Naive thymus-derived CD4-positive, alpha-beta T cell (primary cell): ENCODE measurements around the gene CDX2. TPM values are rescaled to one million over a fixed set of nuclear protein-coding genes. Genes with fewer than 3 reads are reported as not detected.

ENCODE experiments used
- ATAC-seq: fragments of 150-1000 bp; cut with Tn5 transposase; 2 replicates; pipeline ENCODE4 v1.10.0; 2021; ENCODE audit warnings: mild to moderate bottlenecking, moderate library complexity
- CTCF ChIA-PET: fragments of 350-600 bp; sonication (Branson Sonifier 250); formaldehyde crosslinking; loops from one replicate; lab custom pipeline; 2021; ENCODE audit warnings: antibody characterized with exemption; lab: Charles Lee
- POLR2A ChIA-PET: fragments of 350-600 bp; sonication (Branson Sonifier 250); formaldehyde crosslinking; loops from one replicate; lab custom pipeline; 2021; ENCODE audit warnings: antibody characterized with exemption, inconsistent platforms; lab: Charles Lee
- DNase-seq, 9 donors: peaks; one replicate each; pipeline versions ENCODE4 v3.0.0 to v3.0.0-alpha.2; 2020 to 2022; ENCODE audit warnings: mixed read lengths in 1 of 9
- H3K27ac ChIP-seq: one replicate; pipeline ENCODE4 v1.7.0; 2013; ENCODE audit warnings: mild to moderate bottlenecking, low read depth, low read length, moderate library complexity
- H3K27me3 ChIP-seq, 2 donors: one replicate each; pipeline ENCODE4 v1.7.0; 2013; ENCODE audit warnings: low read length in 2 of 2, mild to moderate bottlenecking in 2 of 2, moderate library complexity in 2 of 2; ENCODE audit not compliant: control insufficient read depth in 2 of 2, insufficient read depth in 2 of 2
- H3K36me3 ChIP-seq, 3 experiments: 1 replicate in 2 of 3; 2 replicates in 1 of 3; pipeline ENCODE4 v1.7.0; 2013; ENCODE audit warnings: low read length in 3 of 3, mild to moderate bottlenecking in 3 of 3, moderate library complexity in 1 of 3; ENCODE audit not compliant: insufficient read depth in 3 of 3, control insufficient read depth in 2 of 3
- H3K4me1 ChIP-seq, 2 donors: one replicate each; pipeline ENCODE4 v1.7.0; 2013; ENCODE audit warnings: low read length in 2 of 2, mild to moderate bottlenecking in 2 of 2, moderate library complexity in 1 of 2; ENCODE audit not compliant: control insufficient read depth in 2 of 2, insufficient read depth in 2 of 2
- H3K4me3 ChIP-seq: 2 replicates; pipeline ENCODE4 v1.7.0; 2013; ENCODE audit warnings: mild to moderate bottlenecking, low read length
- H3K9me3 ChIP-seq, 3 experiments: 1 replicate in 2 of 3; 2 replicates in 1 of 3; pipeline ENCODE4 v1.7.0; 2013; ENCODE audit warnings: low read length in 3 of 3; ENCODE audit not compliant: control insufficient read depth in 2 of 3
- H3K27ac Mint-ChIP-seq, 9 donors: one replicate each; pipeline ENCODE4 v1.8.0; 2020 to 2022; ENCODE audit warnings: mixed read lengths in 9 of 9, mild to moderate bottlenecking in 8 of 9, moderate library complexity in 5 of 9, inconsistent platforms in 2 of 9
- H3K27me3 Mint-ChIP-seq, 5 donors: one replicate each; pipeline ENCODE4 v1.8.0; 2021 to 2022; ENCODE audit warnings: mixed read lengths in 5 of 5, mild to moderate bottlenecking in 1 of 5
- H3K36me3 Mint-ChIP-seq, 5 donors: one replicate each; pipeline ENCODE4 v1.8.0; 2020 to 2022; ENCODE audit warnings: mixed read lengths in 5 of 5, mild to moderate bottlenecking in 3 of 5, inconsistent platforms in 1 of 5
- H3K4me1 Mint-ChIP-seq, 7 donors: one replicate each; pipeline ENCODE4 v1.8.0; 2020 to 2022; ENCODE audit warnings: mixed read lengths in 7 of 7, mild to moderate bottlenecking in 3 of 7, inconsistent platforms in 1 of 7
- H3K4me3 Mint-ChIP-seq, 10 donors: one replicate each; pipeline ENCODE4 v1.8.0; 2020 to 2022; ENCODE audit warnings: mild to moderate bottlenecking in 10 of 10, mixed read lengths in 10 of 10, moderate library complexity in 6 of 10, inconsistent platforms in 2 of 10
- H3K9me3 Mint-ChIP-seq, 11 donors: one replicate each; pipeline ENCODE4 v1.8.0; 2020 to 2022; ENCODE audit warnings: mixed read lengths in 11 of 11, mild to moderate bottlenecking in 4 of 11, inconsistent platforms in 1 of 11, moderate library complexity in 1 of 11
- intact Hi-C, 2 donors: fragments of 100-400 bp; cut with micrococcal nuclease; formaldehyde crosslinking; loops; one replicate each; pipeline ENCODE4 v1.15.1; 2023
- polyA plus RNA-seq, 2 donors: library from polyadenylated mRNA; unstranded; fragments of 300-500 nt; fragmentation: Illumina TruSeq; gene quantifications; one replicate each; pipeline ENCODE4 v1.2.3, GENCODE V29; 2021
- total RNA-seq, 6 experiments: library from RNA in 5 of 6; stranded (reverse) in 5 of 6; gene quantifications; 1 replicate in 5 of 6; 2 replicates in 1 of 6; pipeline ENCODE4 v1.2.3 and lab custom pipeline; 2021 to 2026

Gene CDX2
- total and polyA plus RNA-seq, 7 experiments from 2014 or later, result not detected

GRCh38 chr13:27979765-27980279, 10.7 kb upstream of the CDX2 start:
- H3K4me3 ChIP-seq, result no peak overlapping the region
- peaks cover 10 to 33% (median 25%) of the 10 kb centered on the region in 7 donors for H3K4me1 Mint-ChIP-seq
- DNase-seq (no peak), ATAC-seq (no peak)
- H3K27ac Mint-ChIP-seq, result peak overlapping the region in 1 of 9 donors; percentile 3
- H3K9me3 Mint-ChIP-seq, result peaks cover 0 to 2% (median 0%) of the 10 kb centered on the region in 11 donors
- no peaks in the 10 kb centered on the region for H3K9me3 ChIP-seq
- no peaks in the 10 kb centered on the region for H3K4me1 ChIP-seq
- H3K36me3 Mint-ChIP-seq, result no peaks in the 10 kb centered on the region
- peaks cover 13 to 20% of the 10 kb centered on the region in 2 donors for H3K27me3 ChIP-seq
- no peaks in the 10 kb centered on the region for H3K36me3 ChIP-seq
- H3K4me3 Mint-ChIP-seq, result peak overlapping the region in 8 of 10 donors; percentile 17 to 68 (median 38)
- H3K27me3 Mint-ChIP-seq, result peaks cover 79 to 90% (median 83%) of the 10 kb centered on the region in 5 donors
- POLR2A ChIA-PET, result no interaction called here
- H3K27ac ChIP-seq, result no peak overlapping the region
- intact Hi-C loops, result no loop called here
- CTCF ChIA-PET, result no interaction called here

GRCh38 chr13:27979001-27979643, 10.0 kb upstream of the CDX2 start:
- DNase-seq (no peak), ATAC-seq (no peak)
- Mint-ChIP-seq H3K4me3 (peak overlapping the region in 7 of 10 donors; percentile 20 to 68 (median 37)), H3K27me3 (peaks cover 83 to 93% (median 89%) of the 10 kb centered on the region in 5 donors), H3K27ac (peak overlapping the region in 1 of 9 donors; percentile 51), H3K9me3 (peaks cover 0 to 2% (median 0%) of the 10 kb centered on the region in 11 donors), H3K4me1 (peaks cover 10 to 33% (median 25%) of the 10 kb centered on the region in 7 donors), H3K36me3 (no peaks in the 10 kb centered on the region)
- no peak overlapping the region for H3K4me3 ChIP-seq
- H3K27ac ChIP-seq, result no peak overlapping the region
- H3K9me3 ChIP-seq, result no peaks in the 10 kb centered on the region
- H3K36me3 ChIP-seq, result no peaks in the 10 kb centered on the region
- H3K27me3 ChIP-seq, result peaks cover 13 to 20% of the 10 kb centered on the region in 2 donors
- ChIA-PET CTCF (no interaction called here), POLR2A (no interaction called here)
- no peaks in the 10 kb centered on the region for H3K4me1 ChIP-seq
- intact Hi-C loops, result no loop called here

- intact Hi-C loops, result no loop called here
- Mint-ChIP-seq H3K4me3 (peak overlapping the region in 4 of 10 donors; percentile 3 to 68 (median 32)), H3K27ac (peak overlapping the region in 1 of 9 donors; percentile 51)
These were observed 9.3 kb upstream of the CDX2 start for GRCh38 chr13:27978301-27978968.

GRCh38 chr13:27977476-27978300, 8.6 kb upstream of the CDX2 start:
- peak overlapping the region in 5 of 10 donors; percentile 9 to 54 (median 12) for H3K4me3 Mint-ChIP-seq
- Histone ChIP-seq H3K9me3 (no peaks in the 10 kb centered on the region), H3K27ac (no peak overlapping the region), H3K27me3 (peaks cover 10 to 20% of the 10 kb centered on the region in 2 donors), H3K36me3 (no peaks in the 10 kb centered on the region), H3K4me1 (no peaks in the 10 kb centered on the region), H3K4me3 (no peak overlapping the region)
- peaks cover 81 to 92% (median 88%) of the 10 kb centered on the region in 5 donors for H3K27me3 Mint-ChIP-seq
- no peak for DNase-seq
- intact Hi-C loops, result loop anchor here in 1 of 2 donors (2.0 kb wide), 1 partner anchor 53 kb away; no protein-coding TSS in a partner anchor
- peaks cover 10 to 33% (median 25%) of the 10 kb centered on the region in 7 donors for H3K4me1 Mint-ChIP-seq
- no peaks in the 10 kb centered on the region for H3K36me3 Mint-ChIP-seq
- H3K9me3 Mint-ChIP-seq, result no peaks in the 10 kb centered on the region
- H3K27ac Mint-ChIP-seq, result peak overlapping the region in 1 of 9 donors; percentile 71
- CTCF ChIA-PET, result no interaction called here
- no peak for ATAC-seq
- POLR2A ChIA-PET, result no interaction called here

More at GRCh38 chr13:27978301-27978968, 9.3 kb upstream of the CDX2 start:
- no peaks in the 10 kb centered on the region for H3K4me1 ChIP-seq
- H3K36me3 ChIP-seq, result no peaks in the 10 kb centered on the region
- peaks cover 0 to 2% (median 0%) of the 10 kb centered on the region in 11 donors for H3K9me3 Mint-ChIP-seq
- no peak for ATAC-seq
- ChIA-PET CTCF (no interaction called here), POLR2A (no interaction called here)
- H3K36me3 Mint-ChIP-seq, result no peaks in the 10 kb centered on the region
- H3K27ac ChIP-seq, result no peak overlapping the region
- H3K4me3 ChIP-seq, result no peak overlapping the region
- peaks cover 10 to 33% (median 25%) of the 10 kb centered on the region in 7 donors for H3K4me1 Mint-ChIP-seq
- no peaks in the 10 kb centered on the region for H3K9me3 ChIP-seq
- DNase-seq, result no peak
- H3K27me3 Mint-ChIP-seq, result peaks cover 83 to 93% (median 89%) of the 10 kb centered on the region in 5 donors
- H3K27me3 ChIP-seq, result peaks cover 11 to 20% of the 10 kb centered on the region in 2 donors

- no peak for DNase-seq
- Histone ChIP-seq H3K27me3 (peaks cover 10 to 20% of the 10 kb centered on the region in 2 donors), H3K36me3 (no peaks in the 10 kb centered on the region), H3K9me3 (no peaks in the 10 kb centered on the region), H3K27ac (no peak overlapping the region), H3K4me1 (no peaks in the 10 kb centered on the region), H3K4me3 (no peak overlapping the region)
- ChIA-PET CTCF (interaction anchor here (0.5 to 1.3 kb wide), 3 partner anchors 8 to 1260 kb away, joined by 3 to 5 read pairs (median 3); no protein-coding TSS in a partner anchor), POLR2A (no interaction called here)
- Mint-ChIP-seq H3K27me3 (peaks cover 70 to 89% (median 83%) of the 10 kb centered on the region in 5 donors), H3K4me1 (peaks cover 10 to 32% (median 25%) of the 10 kb centered on the region in 7 donors), H3K9me3 (no peaks in the 10 kb centered on the region), H3K27ac (no peak overlapping the region), H3K36me3 (no peaks in the 10 kb centered on the region), H3K4me3 (no peak overlapping the region)
- ATAC-seq, result no peak
- intact Hi-C loops, result loop anchor here in 1 of 2 donors (2.0 kb wide), 1 partner anchor 52 kb away; no protein-coding TSS in a partner anchor
These were observed 7.4 kb upstream of the CDX2 start for GRCh38 chr13:27976362-27977091.
